GM12873 (cell line): ENCODE measurements around the gene ESR1.

Experiments used
- TF ChIP-seq, protein P1 (sequence below): IDR thresholded peaks from 2 replicates; pipeline ENCODE4 v1.5.1; 2012; ENCODE audit warnings: low read depth, mild to moderate bottlenecking, moderate library complexity, low read length, control low read depth; ENCODE audit not compliant: insufficient read depth; ENCODE audit errors: missing control alignments

Gene ESR1

DNA sequence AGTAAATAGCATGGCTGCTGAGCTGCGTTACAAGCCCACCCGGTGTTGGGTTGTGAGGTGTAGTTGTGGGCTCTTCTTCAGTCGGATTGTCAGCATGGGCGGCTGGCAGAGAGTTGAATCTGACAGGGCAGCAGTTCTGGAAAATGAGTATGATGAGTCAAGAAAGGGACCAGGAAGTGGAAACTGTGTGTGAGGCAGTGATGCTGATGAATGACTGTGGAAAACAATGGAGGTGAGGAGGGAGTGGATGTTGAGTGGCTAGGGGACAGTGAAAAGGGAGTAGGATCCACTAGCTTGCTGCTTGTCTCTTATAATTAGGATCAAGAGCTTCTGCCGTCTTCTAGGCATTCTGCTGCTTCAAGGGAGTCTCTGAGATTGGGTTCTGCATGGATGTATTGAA is 154.3 kb downstream of the ESR1 start:
- TF ChIP-seq, protein P1, sequence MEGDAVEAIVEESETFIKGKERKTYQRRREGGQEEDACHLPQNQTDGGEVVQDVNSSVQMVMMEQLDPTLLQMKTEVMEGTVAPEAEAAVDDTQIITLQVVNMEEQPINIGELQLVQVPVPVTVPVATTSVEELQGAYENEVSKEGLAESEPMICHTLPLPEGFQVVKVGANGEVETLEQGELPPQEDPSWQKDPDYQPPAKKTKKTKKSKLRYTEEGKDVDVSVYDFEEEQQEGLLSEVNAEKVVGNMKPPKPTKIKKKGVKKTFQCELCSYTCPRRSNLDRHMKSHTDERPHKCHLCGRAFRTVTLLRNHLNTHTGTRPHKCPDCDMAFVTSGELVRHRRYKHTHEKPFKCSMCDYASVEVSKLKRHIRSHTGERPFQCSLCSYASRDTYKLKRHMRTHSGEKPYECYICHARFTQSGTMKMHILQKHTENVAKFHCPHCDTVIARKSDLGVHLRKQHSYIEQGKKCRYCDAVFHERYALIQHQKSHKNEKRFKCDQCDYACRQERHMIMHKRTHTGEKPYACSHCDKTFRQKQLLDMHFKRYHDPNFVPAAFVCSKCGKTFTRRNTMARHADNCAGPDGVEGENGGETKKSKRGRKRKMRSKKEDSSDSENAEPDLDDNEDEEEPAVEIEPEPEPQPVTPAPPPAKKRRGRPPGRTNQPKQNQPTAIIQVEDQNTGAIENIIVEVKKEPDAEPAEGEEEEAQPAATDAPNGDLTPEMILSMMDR: no peak

DNA sequence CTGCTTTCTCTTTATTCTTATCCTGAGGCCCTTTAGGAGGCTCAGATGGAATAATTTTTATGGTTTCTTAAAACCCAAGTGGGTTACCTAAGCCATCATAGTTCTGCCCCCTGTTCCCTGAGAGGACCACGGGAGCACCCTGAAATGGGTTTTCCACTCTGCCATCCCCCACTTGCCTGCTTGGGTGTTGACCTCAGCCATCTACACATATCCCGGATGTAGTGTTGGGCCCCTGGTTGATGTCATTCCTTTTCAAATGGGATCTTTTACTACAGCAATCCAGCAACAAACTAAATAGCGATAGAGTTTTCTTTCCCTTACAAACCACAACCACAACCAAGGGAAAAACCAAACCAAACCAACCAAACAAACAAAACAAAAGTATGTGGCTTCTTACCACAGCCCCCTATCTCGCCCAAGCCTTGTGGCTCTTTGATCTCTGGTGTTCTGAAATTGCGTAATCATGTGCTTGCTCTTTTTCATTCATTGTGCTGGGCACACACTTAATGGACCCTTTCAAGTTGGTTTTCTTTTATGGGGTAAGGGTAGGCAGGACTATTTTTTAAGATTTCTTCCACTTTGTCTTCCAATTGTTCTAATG is 154.9 kb downstream of the ESR1 start:
- TF ChIP-seq, protein P1: no peak

DNA sequence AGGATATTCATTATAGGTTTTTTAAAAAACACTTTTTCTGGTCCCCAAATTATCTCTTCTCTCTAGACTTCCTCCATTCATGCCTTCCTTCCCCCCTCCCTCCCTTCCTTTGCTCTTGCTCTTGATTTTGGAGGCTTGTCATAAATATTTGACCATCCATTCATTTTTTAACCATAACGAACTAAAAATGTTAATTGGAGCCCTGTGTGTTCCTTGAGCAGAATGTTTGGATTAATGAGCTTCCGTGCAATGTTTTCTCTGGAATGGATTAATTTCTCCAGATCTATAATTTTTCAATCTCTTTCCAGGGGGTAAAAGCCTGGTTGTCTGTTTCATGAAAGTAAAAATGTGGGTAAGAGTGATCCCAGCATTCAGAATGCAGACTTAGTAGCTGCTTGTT is 155.5 kb downstream of the ESR1 start:
- TF ChIP-seq, protein P1: no peak

DNA sequence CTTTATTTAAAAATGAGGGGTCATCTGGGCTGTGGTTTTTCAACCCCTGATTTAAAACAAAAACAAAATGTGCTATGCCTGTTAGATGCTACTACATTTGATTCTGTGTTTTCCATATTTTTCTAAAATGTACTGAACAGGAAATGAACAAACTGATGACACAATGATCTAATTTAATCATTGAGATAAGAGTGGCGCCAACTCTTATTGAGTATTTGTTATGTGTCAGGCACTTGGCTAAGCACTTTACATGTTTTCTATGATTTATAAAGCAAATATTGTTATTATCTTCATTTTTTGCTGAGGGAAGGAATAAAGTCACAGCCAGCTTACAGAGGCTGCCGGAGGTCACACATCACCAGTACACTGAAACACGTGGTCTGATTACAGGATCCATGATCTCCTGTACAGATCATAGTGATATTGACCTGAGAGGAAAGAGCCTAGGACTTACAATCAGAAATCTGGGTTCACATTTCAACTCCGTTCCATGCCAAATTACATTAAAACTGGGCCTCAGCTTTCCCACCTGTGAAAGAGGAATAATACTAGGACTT is 166.7 kb downstream of the ESR1 start:
- TF ChIP-seq, protein P1: no peak

DNA sequence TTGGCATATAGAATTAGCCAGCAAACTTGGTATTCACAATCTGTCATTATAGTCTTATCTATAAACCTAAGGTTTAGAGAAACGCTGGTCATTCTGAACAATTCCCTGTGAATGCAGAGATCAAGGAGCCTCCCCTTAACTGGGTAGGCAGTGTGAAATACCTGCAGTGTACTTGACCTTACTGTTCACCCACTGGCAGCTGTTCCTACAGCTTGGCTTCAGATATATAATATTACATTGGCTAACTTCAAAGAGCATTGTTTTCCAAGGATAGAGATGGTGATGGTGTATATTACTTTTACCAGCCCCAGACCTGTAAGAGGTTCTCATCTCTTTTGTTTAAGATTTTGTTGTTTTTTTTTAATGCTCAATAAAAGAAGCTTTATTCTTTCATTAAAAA is 168.3 kb downstream of the ESR1 start:
- TF ChIP-seq, protein P1: no peak

DNA sequence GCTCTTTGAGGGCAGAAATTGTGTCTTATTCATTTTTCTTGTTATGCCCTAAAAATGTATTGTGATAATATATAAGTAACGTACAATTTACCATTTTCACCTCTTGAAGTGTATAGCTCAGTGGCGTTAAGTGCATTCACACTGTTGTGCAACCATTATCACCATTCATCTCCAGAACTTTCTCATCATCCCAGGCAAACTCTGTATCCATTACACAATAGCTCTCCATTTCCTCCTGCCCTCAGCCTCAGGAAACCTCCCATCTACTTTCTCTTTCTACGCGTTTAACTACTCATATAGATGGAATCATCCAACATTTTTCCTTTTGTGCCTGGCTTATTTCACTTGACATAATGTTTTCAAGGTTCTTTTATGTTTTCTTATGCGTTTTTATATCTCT is 184.6 kb downstream of the ESR1 start:
- TF ChIP-seq, protein P1: no peak

DNA sequence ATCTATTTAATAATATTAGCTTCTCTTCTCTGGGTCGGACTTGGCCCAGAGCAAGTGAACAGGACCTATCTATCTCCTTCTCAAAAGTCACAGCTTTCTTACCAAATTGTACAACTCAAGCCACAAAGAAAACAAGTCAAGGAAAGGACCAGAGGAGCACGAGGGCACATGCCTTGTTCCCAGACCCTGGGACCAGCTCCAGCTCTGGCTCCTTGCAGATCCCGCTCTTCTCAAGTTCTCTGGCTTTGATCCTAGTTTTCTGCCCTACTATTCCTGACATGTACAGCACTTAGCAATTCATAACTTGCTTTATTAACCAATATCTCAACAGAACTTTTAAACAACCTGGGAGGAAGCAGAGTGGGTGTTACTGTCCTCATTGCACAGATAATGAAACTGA is 185.9 kb downstream of the ESR1 start:
- TF ChIP-seq, protein P1: no peak
